Stimulated activated CD4-positive, alpha-beta T cell treated with anti-CD3 and anti-CD28 coated beads, Interleukin-2, amount 100 ng/mL, for 4 hours (primary cell): ENCODE results near the gene NOLC1.

Experiments
- DNase-seq: peaks from one replicate; pipeline ENCODE4 v3.0.0-alpha.2; 2020; ENCODE audit warnings: low read depth

NOLC1 gene

GRCh38 chr10:102151774-102152544 lies at the start of gene NOLC1:
NOLC1 (plus strand) TSS chr10:102152389; CDS start chr10:102152411, 22 bp downstream.
- peak; percentile 100 for DNase-seq

GRCh38 chr10:102102421-102102820 lies 49.8 kb upstream of the NOLC1 start:
- no peak for DNase-seq

- no peak for DNase-seq
Measured at GRCh38 chr10:102106998-102107397, 45.2 kb upstream of the NOLC1 start.

- DNase-seq = no peak
Measured at GRCh38 chr10:102109166-102110116, 42.7 kb upstream of the NOLC1 start.

- no peak for DNase-seq
Measured at GRCh38 chr10:102111276-102111675, 40.9 kb upstream of the NOLC1 start.

GRCh38 chr10:102112210-102112817 lies 39.9 kb upstream of the NOLC1 start:
- no peak for DNase-seq

- no peak for DNase-seq
Measured at GRCh38 chr10:102113261-102113955, 38.8 kb upstream of the NOLC1 start.

- DNase-seq = no peak
Measured at GRCh38 chr10:102113956-102114857, 38.0 kb upstream of the NOLC1 start.

GRCh38 chr10:102114861-102115618 lies 37.1 kb upstream of the NOLC1 start:
- DNase-seq = peak; percentile 80

GRCh38 chr10:102115775-102116174 lies 36.4 kb upstream of the NOLC1 start:
- DNase-seq = no peak

GRCh38 chr10:102116656-102117055 lies 35.5 kb upstream of the NOLC1 start:
- no peak for DNase-seq

- DNase-seq = peak; percentile 55
Measured at GRCh38 chr10:102117391-102118159, 34.6 kb upstream of the NOLC1 start.

- no peak for DNase-seq
Measured at GRCh38 chr10:102118867-102119266, 33.3 kb upstream of the NOLC1 start.

- DNase-seq = no peak
Measured at GRCh38 chr10:102119417-102120141, 32.6 kb upstream of the NOLC1 start.

GRCh38 chr10:102120142-102120990 lies 31.8 kb upstream of the NOLC1 start, which contains the start of gene LDB1:
LDB1 (minus strand) TSS chr10:102120368; CDS start chr10:102120110, 258 bp downstream.
- DNase-seq = peak; percentile 27

- DNase-seq = no peak
Measured at GRCh38 chr10:102120991-102121738, 31.0 kb upstream of the NOLC1 start.
